Measurements from ENCODE around the gene RAB5B. TPM values are rescaled to one million over a fixed set of nuclear protein-coding genes. Genes with fewer than 3 reads are reported as not detected.
"Not testable (repeated sequence)": the region's sequence is repeated elsewhere in the genome, so short reads cannot be mapped to it uniquely, and the experiment has no call there.

RAB5B gene
- total RNA-seq, 1 donor: 25.1 TPM

DNA sequence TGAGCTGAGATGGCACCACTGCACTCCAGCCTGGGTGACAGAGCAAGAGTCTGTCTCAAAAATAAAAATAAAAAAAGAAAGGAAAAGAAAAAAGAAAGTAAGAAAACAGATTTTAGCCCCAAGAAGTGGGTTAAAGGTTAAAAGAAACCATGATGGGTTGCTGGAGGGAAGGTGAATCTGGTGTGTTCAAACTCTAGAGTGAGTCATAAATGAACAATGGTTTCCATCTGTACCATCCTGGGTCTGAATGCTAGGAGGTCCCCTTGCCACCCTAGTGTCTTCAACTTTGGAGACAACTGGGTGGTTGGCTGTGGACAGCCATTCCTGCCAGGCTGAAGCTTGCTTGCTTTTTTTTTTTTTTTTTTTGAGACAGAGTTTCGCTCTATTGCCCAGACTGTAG lies 66.3 kb downstream of the RAB5B start:
- H3K4me1 ChIP-seq (ENCODE audit: insufficient read depth, low read length): peaks cover 21% of the 10 kb centered on the region
- H3K4me3 ChIP-seq (ENCODE audit: low read length): no peak overlapping the region
- no peaks in the 10 kb centered on the region for H3K27me3 ChIP-seq (ENCODE audit: insufficient read depth, low read length)
- no peaks in the 10 kb centered on the region for H3K9me3 ChIP-seq (ENCODE audit: low read depth, low read length)

DNA sequence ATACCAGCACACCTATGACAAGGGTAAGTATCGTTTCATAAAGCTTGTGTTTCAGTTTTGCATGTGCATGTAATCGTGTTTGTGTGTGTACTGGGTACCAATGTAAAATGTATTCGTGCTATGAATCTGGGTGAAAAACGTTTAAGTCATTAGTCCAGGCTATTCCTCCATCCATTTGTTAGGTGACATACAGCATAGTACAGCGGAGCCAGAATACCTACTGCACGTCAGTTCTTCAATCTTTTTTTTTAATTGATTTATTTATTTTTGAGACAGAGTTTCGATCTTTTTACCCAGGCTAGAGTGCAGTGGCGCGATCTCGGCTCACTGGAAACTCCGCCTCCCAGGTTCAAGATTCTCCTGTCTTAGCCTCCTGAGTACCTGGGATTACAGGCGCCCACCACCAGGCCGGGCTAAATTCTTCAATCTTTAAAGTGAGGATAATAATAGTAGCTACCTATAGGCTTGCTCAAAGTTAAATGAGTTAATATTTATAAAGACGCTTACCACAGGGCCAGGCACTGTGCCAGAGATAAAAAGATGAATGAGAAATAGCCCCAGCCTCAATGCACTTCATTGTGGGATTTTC lies 67.2 kb downstream of the RAB5B start:
- Histone ChIP-seq H3K4me3 (ENCODE audit: low read length) (peak overlapping the region; percentile 66), H3K9me3 (ENCODE audit: low read depth, low read length) (no peaks in the 10 kb centered on the region), H3K4me1 (ENCODE audit: insufficient read depth, low read length) (peaks cover 21% of the 10 kb centered on the region), H3K27me3 (ENCODE audit: insufficient read depth, low read length) (no peaks in the 10 kb centered on the region)

DNA sequence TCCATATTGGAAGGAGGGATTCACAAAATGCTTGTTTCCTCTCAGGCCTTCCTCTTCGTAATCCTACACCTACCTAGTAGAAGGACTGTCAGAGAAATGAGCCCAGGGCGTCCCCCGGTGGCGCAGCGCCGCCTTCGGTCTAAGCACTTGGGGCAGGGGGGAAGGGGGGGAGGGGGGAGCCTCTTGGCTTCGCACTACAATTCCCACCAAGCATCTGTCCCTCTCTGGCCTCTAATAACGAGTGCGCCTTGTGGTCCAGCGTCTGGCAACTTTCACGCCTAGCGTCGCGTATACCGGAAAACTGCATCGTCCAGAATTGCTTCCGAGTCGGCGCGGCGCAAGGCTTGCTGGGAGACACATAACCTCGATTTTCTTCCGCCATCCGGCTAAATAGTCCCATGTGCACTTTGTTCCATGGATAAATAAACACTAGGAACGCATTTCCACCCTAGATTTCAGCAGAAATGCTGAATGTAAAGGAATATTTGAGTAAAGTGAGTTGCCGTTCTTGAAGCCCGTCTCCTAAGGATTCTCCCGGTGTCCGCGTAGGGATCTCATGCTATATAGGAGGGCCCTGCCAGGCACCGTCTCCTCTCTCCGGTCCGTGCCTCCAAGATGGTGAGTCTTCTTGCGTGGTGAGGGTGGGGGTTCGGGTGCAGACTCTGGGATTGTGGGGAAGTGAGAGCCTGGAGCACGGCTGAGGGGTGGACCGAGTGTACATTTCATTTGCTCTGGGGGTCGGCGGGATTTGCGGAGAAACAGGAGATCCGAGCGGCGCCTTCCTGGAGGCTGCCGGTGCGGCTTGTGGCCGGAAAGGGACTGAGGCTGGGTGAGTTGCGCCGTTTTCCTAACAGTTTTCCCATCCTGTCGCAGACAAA lies 67.9 kb downstream of the RAB5B start, which contains the start of gene RPS26:
TSS of gene RPS26 (plus strand) at position 367 of the 878 bp plus-strand sequence. CDS start at position 616, 249 bp downstream.
- H3K4me3 ChIP-seq (ENCODE audit: low read length): peak within 1 kb of the TSS; percentile 66
- H3K27me3 ChIP-seq (ENCODE audit: insufficient read depth, low read length): no peaks in the 10 kb centered on the region
- no peaks in the 10 kb centered on the region for H3K9me3 ChIP-seq (ENCODE audit: low read depth, low read length)
- peaks cover 21% of the 10 kb centered on the region for H3K4me1 ChIP-seq (ENCODE audit: insufficient read depth, low read length)

DNA sequence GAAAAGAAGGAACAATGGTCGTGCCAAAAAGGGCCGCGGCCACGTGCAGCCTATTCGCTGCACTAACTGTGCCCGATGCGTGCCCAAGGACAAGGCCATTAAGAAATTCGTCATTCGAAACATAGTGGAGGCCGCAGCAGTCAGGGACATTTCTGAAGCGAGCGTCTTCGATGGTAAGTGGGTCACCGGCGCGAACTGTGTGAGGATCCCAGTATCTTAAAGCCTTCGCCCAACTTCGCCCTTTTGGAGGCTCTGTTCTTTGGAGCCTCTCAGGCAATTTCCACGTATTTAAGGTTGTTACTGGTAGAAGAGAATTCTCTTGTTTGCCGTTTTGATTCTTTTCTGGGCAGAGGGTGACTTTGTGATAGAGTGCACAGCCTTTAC lies 68.5 kb downstream of the RAB5B start:
- Histone ChIP-seq H3K4me3 (ENCODE audit: low read length) (peak overlapping the region; percentile 66), H3K4me1 (ENCODE audit: insufficient read depth, low read length) (peaks cover 21% of the 10 kb centered on the region)
- H3K27me3 ChIP-seq (ENCODE audit: insufficient read depth, low read length); H3K9me3 ChIP-seq (ENCODE audit: low read depth, low read length): not testable (repeated sequence)

DNA sequence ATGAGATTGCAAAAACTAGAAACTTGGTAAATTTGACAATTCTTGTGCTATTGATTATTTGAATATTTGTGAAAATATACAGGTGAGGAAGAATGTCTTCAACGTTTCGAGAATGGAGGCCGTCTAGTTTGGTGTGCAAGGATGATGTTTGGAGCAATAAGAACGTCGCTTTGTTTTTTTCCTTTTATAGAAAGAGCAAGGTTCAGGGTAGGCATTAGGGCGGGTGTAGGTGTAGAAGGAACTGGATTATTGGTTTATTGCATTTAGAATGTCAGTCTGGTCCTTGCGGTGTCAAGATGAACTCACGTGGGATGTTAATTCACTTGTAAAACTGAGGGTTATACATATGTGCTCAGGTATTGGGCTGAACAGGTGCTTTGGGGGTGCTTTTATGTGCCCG lies 69.0 kb downstream of the RAB5B start:
- Histone ChIP-seq H3K4me3 (ENCODE audit: low read length) (peak overlapping the region; percentile 66), H3K4me1 (ENCODE audit: insufficient read depth, low read length) (peaks cover 21% of the 10 kb centered on the region), H3K27me3 (ENCODE audit: insufficient read depth, low read length) (no peaks in the 10 kb centered on the region), H3K9me3 (ENCODE audit: low read depth, low read length) (no peaks in the 10 kb centered on the region)

Other genes with a start within 250 kb of the RAB5B start
- gene CD63, start 245.1 kb upstream of the RAB5B start, total RNA-seq: 184 TPM
- 1.8 TPM for gene GDF11, start 231.0 kb upstream of the RAB5B start, total RNA-seq
- 59.7 TPM for gene SARNP, start 156.4 kb upstream of the RAB5B start, total RNA-seq
- gene ORMDL2, start 156.0 kb upstream of the RAB5B start, total RNA-seq: 6.8 TPM
- 23.5 TPM for gene DNAJC14, start 144.5 kb upstream of the RAB5B start, total RNA-seq
- gene MMP19, start 131.1 kb upstream of the RAB5B start, total RNA-seq: 4.2 TPM
- 21.2 TPM for gene PYM1, start 46.2 kb upstream of the RAB5B start, total RNA-seq
- gene DGKA, start 42.9 kb upstream of the RAB5B start, total RNA-seq: 329 TPM
- gene PMEL, start 8.0 kb upstream of the RAB5B start, total RNA-seq: not detected
- 6.9 TPM for gene CDK2, start 7.2 kb upstream of the RAB5B start, total RNA-seq
- 2.4 TPM for gene SUOX, start 23.2 kb downstream of the RAB5B start, total RNA-seq
- 1.3 TPM for gene IKZF4, start 47.0 kb downstream of the RAB5B start, total RNA-seq
- 1,312 TPM for gene RPS26, start 67.8 kb downstream of the RAB5B start, total RNA-seq
- 1.4 TPM for gene ERBB3, start 106.1 kb downstream of the RAB5B start, total RNA-seq
- gene PA2G4, start 130.5 kb downstream of the RAB5B start, total RNA-seq: 103 TPM
- gene RPL41, start 142.6 kb downstream of the RAB5B start, total RNA-seq: 5,493 TPM
- 8.6 TPM for gene ZC3H10, start 144.2 kb downstream of the RAB5B start, total RNA-seq
- 62.1 TPM for gene ESYT1, start 154.2 kb downstream of the RAB5B start, total RNA-seq
- 2.1 TPM for gene MYL6B, start 178.5 kb downstream of the RAB5B start, total RNA-seq
- 729 TPM for gene MYL6, start 184.3 kb downstream of the RAB5B start, total RNA-seq
- 61.1 TPM for gene SMARCC2, start 215.4 kb downstream of the RAB5B start, total RNA-seq
- gene RNF41, start 247.8 kb downstream of the RAB5B start, total RNA-seq: 34.3 TPM